ENCODE data around the gene VRK2.
"Not testable (repeated sequence)": the region's sequence is repeated elsewhere in the genome, so short reads cannot be mapped to it uniquely, and the experiment has no call there.

VRK2 gene

DNA sequence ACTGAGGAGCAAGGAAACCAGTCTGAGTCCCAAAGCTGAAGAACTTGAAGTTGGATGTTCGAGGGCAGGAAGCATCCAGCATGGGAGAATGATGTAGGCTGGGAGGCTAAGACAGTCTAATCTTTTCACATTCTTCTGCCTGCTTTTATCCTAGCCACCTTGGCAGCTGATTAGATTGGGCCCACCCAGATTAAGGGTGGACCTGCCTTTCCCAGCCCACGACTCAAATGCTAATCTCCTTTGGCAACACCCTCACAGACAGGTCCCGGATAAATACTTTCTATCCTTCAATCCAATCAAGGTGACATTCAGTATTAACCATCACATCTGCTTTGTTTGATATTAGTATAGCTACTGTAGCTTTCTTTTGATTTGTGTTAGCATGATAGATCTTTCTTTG, 27.1 kb downstream of the VRK2 start:
- Histone ChIP-seq H3K79me2 (peaks cover 8% of the 10 kb centered on the region), H3K36me3 (ENCODE audit: control insufficient read depth, insufficient read depth, low read length) (no peaks in the 10 kb centered on the region), H3K4me3 (ENCODE audit: low read depth, low read length) (no peak overlapping the region), H3K9ac (no peak overlapping the region), H3K9me3 (ENCODE audit: control insufficient read depth, low read length) (no peaks in the 10 kb centered on the region), H3K27me3 (ENCODE audit: control insufficient read depth, insufficient read depth, low read length) (no peaks in the 10 kb centered on the region), H2AFZ (no peak overlapping the region), H3K4me1 (no peaks in the 10 kb centered on the region), H3K27ac (no peak overlapping the region), H3K4me2 (ENCODE audit: low read length) (no peak overlapping the region)
- TF ChIP-seq, protein P1, sequence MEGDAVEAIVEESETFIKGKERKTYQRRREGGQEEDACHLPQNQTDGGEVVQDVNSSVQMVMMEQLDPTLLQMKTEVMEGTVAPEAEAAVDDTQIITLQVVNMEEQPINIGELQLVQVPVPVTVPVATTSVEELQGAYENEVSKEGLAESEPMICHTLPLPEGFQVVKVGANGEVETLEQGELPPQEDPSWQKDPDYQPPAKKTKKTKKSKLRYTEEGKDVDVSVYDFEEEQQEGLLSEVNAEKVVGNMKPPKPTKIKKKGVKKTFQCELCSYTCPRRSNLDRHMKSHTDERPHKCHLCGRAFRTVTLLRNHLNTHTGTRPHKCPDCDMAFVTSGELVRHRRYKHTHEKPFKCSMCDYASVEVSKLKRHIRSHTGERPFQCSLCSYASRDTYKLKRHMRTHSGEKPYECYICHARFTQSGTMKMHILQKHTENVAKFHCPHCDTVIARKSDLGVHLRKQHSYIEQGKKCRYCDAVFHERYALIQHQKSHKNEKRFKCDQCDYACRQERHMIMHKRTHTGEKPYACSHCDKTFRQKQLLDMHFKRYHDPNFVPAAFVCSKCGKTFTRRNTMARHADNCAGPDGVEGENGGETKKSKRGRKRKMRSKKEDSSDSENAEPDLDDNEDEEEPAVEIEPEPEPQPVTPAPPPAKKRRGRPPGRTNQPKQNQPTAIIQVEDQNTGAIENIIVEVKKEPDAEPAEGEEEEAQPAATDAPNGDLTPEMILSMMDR (IDR thresholded peaks at IDR 0.05): no peak

DNA sequence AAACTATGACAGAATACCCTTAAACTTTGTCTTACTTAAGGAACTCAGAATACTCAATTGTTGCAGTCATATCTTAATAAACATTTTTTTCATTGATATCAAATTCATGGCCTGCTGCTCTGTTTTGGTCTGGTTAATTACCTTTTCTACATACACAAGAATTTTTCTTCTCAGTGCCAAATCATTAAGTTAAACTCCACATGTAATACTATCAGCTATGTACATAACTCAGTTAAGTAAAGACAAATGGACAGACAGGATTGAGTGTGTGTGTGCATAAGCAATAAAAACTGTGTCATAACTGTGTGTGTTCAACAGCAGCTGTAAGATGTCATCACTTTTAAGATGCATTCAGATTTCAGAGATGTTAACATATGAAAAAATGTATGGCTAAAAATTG, 34.4 kb downstream of the VRK2 start:
- Histone ChIP-seq H3K9me3 (ENCODE audit: control insufficient read depth, low read length) (no peaks in the 10 kb centered on the region), H3K79me2 (peaks cover 3% of the 10 kb centered on the region), H3K9ac (no peak overlapping the region), H3K36me3 (ENCODE audit: control insufficient read depth, insufficient read depth, low read length) (no peaks in the 10 kb centered on the region), H3K4me1 (no peaks in the 10 kb centered on the region), H3K4me2 (ENCODE audit: low read length) (no peak overlapping the region), H3K4me3 (ENCODE audit: low read depth, low read length) (no peak overlapping the region), H3K27ac (no peak overlapping the region), H3K27me3 (ENCODE audit: control insufficient read depth, insufficient read depth, low read length) (no peaks in the 10 kb centered on the region), H2AFZ (no peak overlapping the region)
- TF ChIP-seq, protein P1 (IDR thresholded peaks at IDR 0.05): no peak

DNA sequence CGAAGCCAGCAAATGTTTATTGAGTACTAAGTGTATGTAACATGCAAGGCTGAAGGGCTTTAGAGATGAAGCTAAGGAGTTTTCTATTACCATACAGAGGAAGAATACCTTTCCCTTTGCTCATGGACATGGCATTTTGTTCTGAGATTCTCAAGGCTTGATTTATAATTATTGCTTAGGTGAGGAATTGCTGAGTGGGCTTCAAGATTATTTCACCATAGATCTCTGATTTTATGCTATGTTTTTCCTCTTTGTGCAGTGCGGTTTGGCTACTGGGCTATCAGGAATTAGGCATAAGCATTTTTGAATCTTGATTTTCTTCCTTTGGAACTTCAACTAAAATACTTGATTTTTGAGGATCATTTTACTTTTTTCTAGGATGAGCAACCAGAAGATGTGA, 42.5 kb downstream of the VRK2 start:
- Histone ChIP-seq H3K9me3 (ENCODE audit: control insufficient read depth, low read length) (no peaks in the 10 kb centered on the region), H3K79me2 (peaks cover 2% of the 10 kb centered on the region), H3K36me3 (ENCODE audit: control insufficient read depth, insufficient read depth, low read length) (no peaks in the 10 kb centered on the region), H3K4me2 (ENCODE audit: low read length) (no peak overlapping the region), H3K4me1 (no peaks in the 10 kb centered on the region), H3K27me3 (ENCODE audit: control insufficient read depth, insufficient read depth, low read length) (no peaks in the 10 kb centered on the region), H3K4me3 (ENCODE audit: low read depth, low read length) (no peak overlapping the region), H3K27ac (no peak overlapping the region), H2AFZ (no peak overlapping the region), H3K9ac (no peak overlapping the region)
- TF ChIP-seq, protein P1 (IDR thresholded peaks at IDR 0.05): no peak

DNA sequence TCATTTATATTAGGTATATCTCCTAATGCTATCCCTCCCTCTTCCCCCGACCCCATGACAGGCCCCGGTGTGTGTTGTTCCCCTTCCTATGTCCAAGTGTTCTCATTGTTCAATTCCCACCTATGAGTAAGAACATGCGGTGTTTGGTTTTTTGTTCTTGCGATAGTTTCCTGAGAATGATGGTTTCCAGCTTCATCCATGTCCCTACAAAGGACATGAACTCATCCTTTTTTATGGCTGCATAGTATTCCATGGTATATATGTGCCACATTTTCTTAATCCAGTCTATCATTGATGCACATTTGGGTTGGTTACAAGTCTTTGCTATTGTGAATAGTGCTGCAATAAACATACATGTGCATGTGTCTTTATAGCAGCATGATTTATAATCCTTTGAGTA, 46.2 kb downstream of the VRK2 start:
- H3K27ac ChIP-seq; H3K9me3 ChIP-seq (ENCODE audit: control insufficient read depth, low read length); H2AFZ ChIP-seq; H3K27me3 ChIP-seq (ENCODE audit: control insufficient read depth, insufficient read depth, low read length); H3K4me1 ChIP-seq; H3K4me2 ChIP-seq (ENCODE audit: low read length); H3K79me2 ChIP-seq; H3K4me3 ChIP-seq (ENCODE audit: low read depth, low read length); H3K9ac ChIP-seq; H3K36me3 ChIP-seq (ENCODE audit: control insufficient read depth, insufficient read depth, low read length): not testable (repeated sequence)

DNA sequence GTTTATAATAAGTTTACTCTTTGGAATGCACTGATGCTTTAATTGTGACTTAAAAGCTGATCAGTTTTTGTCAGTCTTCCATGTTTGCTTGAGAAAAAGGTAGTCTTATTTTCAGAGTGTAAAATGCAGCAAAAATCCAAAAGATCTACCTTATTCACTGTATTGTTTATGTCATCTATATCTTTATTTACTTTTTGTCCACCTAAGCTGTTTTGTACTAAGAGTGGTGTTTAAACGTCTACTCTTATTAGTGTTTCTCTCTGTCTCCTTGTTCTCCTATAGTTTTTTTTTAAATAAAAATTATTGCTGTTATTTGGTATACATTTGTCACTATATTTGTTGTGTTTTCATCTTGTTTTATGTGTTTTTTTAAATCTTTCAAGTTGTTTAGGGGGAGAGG, 50.4 kb downstream of the VRK2 start:
- Histone ChIP-seq H3K36me3 (ENCODE audit: control insufficient read depth, insufficient read depth, low read length) (no peaks in the 10 kb centered on the region), H3K4me2 (ENCODE audit: low read length) (no peak overlapping the region), H3K27me3 (ENCODE audit: control insufficient read depth, insufficient read depth, low read length) (no peaks in the 10 kb centered on the region), H3K79me2 (peaks cover 2% of the 10 kb centered on the region), H3K27ac (no peak overlapping the region), H3K4me3 (ENCODE audit: low read depth, low read length) (no peak overlapping the region), H3K9me3 (ENCODE audit: control insufficient read depth, low read length) (no peaks in the 10 kb centered on the region), H3K9ac (no peak overlapping the region), H3K4me1 (peaks cover 4% of the 10 kb centered on the region), H2AFZ (no peak overlapping the region)
- TF ChIP-seq, protein P1 (IDR thresholded peaks at IDR 0.05): no peak

Measured in parathyroid adenoma (tissue), 2 donors.